Fibroblast of mammary gland (primary cell): ENCODE results near the gene MPO.

Experiments used
- DNase-seq: peaks from one replicate; pipeline ENCODE4 v3.0.0-alpha.2; 2010; ENCODE audit warnings: low read depth
- H3K4me3 ChIP-seq: 2 replicates; pipeline ENCODE4 v1.5.1; 2011; ENCODE audit warnings: low read depth, mild to moderate bottlenecking, low read length, moderate library complexity; ENCODE audit not compliant: control insufficient read depth
- TF ChIP-seq, protein P1 (sequence below): conservative IDR thresholded peaks from 2 replicates; pipeline ENCODE4 v1.5.1; 2011; ENCODE audit warnings: low read depth, low read length, inconsistent platforms; ENCODE audit not compliant: control insufficient read depth, insufficient read depth

Gene MPO

DNA sequence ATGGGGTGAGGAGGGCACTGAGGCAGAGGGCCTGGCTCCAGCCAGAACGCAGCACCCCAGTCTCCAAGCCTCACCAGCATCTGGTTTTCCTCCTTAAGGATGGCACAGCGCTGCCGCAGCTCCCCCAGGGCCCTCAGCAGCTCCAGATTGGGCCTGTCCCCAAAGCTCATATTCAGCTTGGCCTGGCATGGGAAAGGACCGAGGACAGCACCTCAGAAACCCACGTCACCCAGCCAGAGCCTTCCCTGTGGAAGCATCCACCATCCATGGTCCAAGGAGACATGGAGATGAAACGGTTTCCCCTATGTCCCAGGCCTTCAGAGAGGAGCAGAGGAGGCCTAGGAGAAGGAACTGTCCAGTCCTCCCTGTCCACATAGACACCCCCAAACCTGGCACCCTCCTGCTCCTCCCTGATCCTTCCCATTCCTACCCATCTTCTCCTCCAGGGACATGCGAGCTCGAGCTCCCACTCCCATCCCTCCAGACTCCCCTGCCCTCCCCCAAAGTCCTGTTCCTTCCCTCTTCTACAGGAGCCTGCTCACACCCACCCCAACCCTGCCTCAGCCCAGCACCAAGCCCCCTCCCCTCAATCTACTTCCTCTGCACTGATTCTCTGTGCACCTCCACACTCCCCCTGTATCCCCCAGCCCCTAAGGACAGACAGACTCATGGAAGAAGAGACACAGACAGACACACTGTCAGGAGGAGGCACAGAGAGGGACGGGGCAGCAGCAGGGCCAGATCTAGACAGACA is 46.1 kb upstream of the MPO start:
- no peak for DNase-seq
- TF ChIP-seq, protein P1, sequence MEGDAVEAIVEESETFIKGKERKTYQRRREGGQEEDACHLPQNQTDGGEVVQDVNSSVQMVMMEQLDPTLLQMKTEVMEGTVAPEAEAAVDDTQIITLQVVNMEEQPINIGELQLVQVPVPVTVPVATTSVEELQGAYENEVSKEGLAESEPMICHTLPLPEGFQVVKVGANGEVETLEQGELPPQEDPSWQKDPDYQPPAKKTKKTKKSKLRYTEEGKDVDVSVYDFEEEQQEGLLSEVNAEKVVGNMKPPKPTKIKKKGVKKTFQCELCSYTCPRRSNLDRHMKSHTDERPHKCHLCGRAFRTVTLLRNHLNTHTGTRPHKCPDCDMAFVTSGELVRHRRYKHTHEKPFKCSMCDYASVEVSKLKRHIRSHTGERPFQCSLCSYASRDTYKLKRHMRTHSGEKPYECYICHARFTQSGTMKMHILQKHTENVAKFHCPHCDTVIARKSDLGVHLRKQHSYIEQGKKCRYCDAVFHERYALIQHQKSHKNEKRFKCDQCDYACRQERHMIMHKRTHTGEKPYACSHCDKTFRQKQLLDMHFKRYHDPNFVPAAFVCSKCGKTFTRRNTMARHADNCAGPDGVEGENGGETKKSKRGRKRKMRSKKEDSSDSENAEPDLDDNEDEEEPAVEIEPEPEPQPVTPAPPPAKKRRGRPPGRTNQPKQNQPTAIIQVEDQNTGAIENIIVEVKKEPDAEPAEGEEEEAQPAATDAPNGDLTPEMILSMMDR: no peak
- no peak overlapping the region for H3K4me3 ChIP-seq

DNA sequence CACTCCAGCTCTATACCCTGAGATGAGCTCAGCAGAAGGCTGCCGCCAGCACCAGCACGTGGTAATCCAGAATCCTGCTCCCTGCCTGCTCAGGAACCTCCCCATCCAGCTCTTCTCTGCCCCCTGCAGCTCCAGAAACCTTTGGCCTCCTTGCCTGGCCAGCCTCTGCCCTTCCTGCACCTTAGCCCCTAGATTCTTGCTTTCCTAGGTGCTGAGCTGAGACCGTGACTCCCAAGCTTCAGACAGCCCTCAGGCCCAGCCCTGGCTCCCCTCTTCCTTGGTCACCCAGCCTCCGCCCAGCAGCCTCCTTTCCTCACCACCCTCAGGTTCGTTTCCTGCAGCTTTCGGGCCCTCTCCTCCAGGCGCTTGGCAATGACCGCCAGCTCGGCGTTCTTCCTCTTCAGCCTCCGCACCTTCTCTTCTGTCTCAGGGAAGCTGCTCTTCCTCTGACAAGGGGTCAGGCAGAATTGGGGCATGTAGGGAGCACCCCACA is 45.3 kb upstream of the MPO start:
- DNase-seq: no peak
- H3K4me3 ChIP-seq: no peak overlapping the region
- TF ChIP-seq, protein P1: no peak

GRCh38 chr17:58325289-58325726 is 44.6 kb upstream of the MPO start:
- DNase-seq: no peak
- H3K4me3 ChIP-seq: no peak overlapping the region
- TF ChIP-seq, protein P1: no peak

DNA sequence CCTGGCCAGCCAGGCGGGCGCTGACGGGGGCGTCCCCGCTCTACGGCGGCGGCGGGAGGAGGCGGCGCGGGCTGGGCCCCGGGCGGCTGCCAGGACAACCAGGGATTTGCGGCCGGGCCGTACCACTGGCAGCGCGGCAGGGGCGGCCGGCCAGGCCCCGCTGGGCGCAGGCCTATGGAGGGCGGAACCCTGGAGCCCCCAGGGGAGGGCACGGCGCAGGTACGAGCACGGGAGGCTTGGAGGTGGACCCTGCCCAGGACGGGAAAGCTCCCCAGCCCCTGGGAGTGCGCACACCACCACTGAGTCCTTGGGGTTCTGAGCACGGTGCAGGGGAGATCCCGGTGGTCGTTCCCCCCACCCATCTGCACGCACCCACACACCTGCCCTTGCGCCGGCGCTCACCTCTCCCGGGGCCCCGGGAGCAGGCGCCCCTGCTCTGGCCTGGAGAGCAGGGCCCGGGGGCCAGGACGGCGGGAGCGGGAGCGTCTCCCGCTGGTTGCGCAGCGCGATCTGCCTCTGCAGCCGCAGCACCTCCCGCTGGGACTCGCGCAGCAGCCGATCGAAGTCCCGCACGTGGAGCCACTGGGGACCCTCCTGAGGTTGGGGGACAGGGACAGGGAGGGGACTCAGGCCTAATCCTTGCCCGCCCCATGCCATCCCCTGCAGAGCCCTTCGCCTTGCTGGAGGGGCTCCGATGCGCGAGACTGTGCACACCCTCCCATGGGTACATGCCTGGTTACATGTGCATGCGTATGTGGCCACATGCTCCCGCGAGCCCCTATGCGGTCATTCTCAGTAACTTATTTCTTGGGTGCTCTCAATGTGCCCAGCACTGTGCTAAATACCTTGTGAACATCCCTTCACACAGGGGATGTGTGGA is 43.9 kb upstream of the MPO start:
- TF ChIP-seq, protein P1: no peak
- no peak overlapping the region for H3K4me3 ChIP-seq
- no peak for DNase-seq

DNA sequence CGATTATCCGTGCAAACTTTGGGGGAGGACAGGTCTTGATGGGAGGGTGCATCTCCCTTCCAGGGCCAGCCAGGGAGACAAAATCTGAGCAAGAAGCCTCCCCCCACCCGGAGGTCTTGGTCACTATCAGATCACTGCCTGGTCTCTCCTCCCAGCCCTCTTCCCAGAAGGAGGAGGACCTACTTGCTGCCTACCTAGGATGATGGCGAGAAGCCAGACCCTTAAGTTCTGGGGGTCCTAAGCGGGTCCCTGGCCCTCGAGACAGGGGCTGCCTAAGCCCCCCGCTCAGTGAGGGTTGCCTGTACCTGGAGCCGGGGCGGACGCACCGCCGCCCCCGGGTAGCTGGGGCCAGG is 43.3 kb upstream of the MPO start:
- TF ChIP-seq, protein P1: no peak
- no peak overlapping the region for H3K4me3 ChIP-seq
- DNase-seq: no peak

GRCh38 chr17:58323366-58324055 is 42.8 kb upstream of the MPO start:
- TF ChIP-seq, protein P1: no peak

More at GRCh38 chr17:58323366-58324055, 42.8 kb upstream of the MPO start:
- no peak for DNase-seq
- no peak overlapping the region for H3K4me3 ChIP-seq
